Measurements from ENCODE around the gene ZDHHC7.

The ZDHHC7 gene

GRCh38 chr16:85018529-85019236, 7.3 kb upstream of the ZDHHC7 start:
- no peak for DNase-seq

GRCh38 chr16:85017633-85018032, 6.3 kb upstream of the ZDHHC7 start:
- DNase-seq = no peak

- DNase-seq = no peak
Measured at GRCh38 chr16:85017151-85017550, 5.8 kb upstream of the ZDHHC7 start.

GRCh38 chr16:85015481-85016187, 4.3 kb upstream of the ZDHHC7 start:
- no peak for DNase-seq

GRCh38 chr16:85014311-85014710, 3.0 kb upstream of the ZDHHC7 start:
- DNase-seq = no peak

GRCh38 chr16:85011846-85012284, 530 bp upstream of the ZDHHC7 start:
- DNase-seq = no peak

GRCh38 chr16:85010446-85010930, 847 bp downstream of the ZDHHC7 start:
- no peak for DNase-seq

GRCh38 chr16:85008271-85008670, 3.1 kb downstream of the ZDHHC7 start:
- DNase-seq = no peak

GRCh38 chr16:85007496-85008214, 3.7 kb downstream of the ZDHHC7 start:
- no peak for DNase-seq

GRCh38 chr16:85006639-85007038, 4.7 kb downstream of the ZDHHC7 start:
- no peak for DNase-seq

GRCh38 chr16:85005285-85006069, 5.9 kb downstream of the ZDHHC7 start:
- DNase-seq = no peak

GRCh38 chr16:85004587-85005205, 6.6 kb downstream of the ZDHHC7 start:
- DNase-seq = no peak

GRCh38 chr16:85003725-85004586, 7.4 kb downstream of the ZDHHC7 start:
- DNase-seq = no peak

- no peak for DNase-seq
Measured at GRCh38 chr16:85003076-85003475, 8.3 kb downstream of the ZDHHC7 start.

GRCh38 chr16:85002608-85003007, 8.7 kb downstream of the ZDHHC7 start:
- no peak for DNase-seq

- no peak for DNase-seq
Measured at GRCh38 chr16:85002099-85002541, 9.2 kb downstream of the ZDHHC7 start.

GRCh38 chr16:84999857-85000480, 11.4 kb downstream of the ZDHHC7 start:
- no peak for DNase-seq

GRCh38 chr16:84999200-84999599, 12.1 kb downstream of the ZDHHC7 start:
- DNase-seq = no peak

- no peak for DNase-seq
Measured at GRCh38 chr16:84996365-84996764, 15.0 kb downstream of the ZDHHC7 start.

GRCh38 chr16:84995663-84996062, 15.7 kb downstream of the ZDHHC7 start:
- no peak for DNase-seq

GRCh38 chr16:84993926-84994325, 17.4 kb downstream of the ZDHHC7 start:
- DNase-seq = no peak

Data from activated naive CD4-positive, alpha-beta T cell treated with anti-CD3 and anti-CD28 coated beads, Interleukin-2, amount 50 U/mL, for 16 hours (primary cell).